Transverse colon (tissue), 4 donors: ENCODE results near the gene GATC.

ENCODE experiments used
- CTCF ChIP-seq, 5 experiments: fragments of 200-600 bp in 3 of 5; fragments of 450-650 bp in 2 of 5; sonication (generic) in 3 of 5; IDR thresholded peaks; 1 replicate in 2 of 5; 2 replicates in 3 of 5; pipeline ENCODE4 v1.5.1; 2016 to 2017; ENCODE audit warnings: antibody characterized with exemption in 5 of 5, inconsistent platforms in 3 of 5, mild to moderate bottlenecking in 2 of 5, moderate library complexity in 1 of 5
- POLR2AphosphoS5 ChIP-seq, 3 donors: sonication (generic); formaldehyde crosslinking; IDR thresholded peaks; one replicate each; pipeline ENCODE4 v1.6.1; 2016; ENCODE audit warnings: antibody characterized with exemption in 3 of 3

GRCh38 chr12:120417917-120418580 is 28.2 kb upstream of the GATC start:
- TF ChIP-seq CTCF (IDR thresholded peaks at IDR 0.05): no peak
- no peak for TF ChIP-seq POLR2AphosphoS5 (IDR thresholded peaks at IDR 0.05)
